HEK293 (cell line): Measurements from ENCODE around the gene ENGASE.

ENCODE experiments used
- CTCF ChIA-PET: fragments of 350-600 bp; formaldehyde crosslinking; extraction: SDS; loops from one replicate; lab custom pipeline; 2021; ENCODE audit warnings: antibody characterized with exemption; lab: Yijun Ruan, JAX
- POLR2A ChIA-PET: fragments of 300-600 bp; formaldehyde crosslinking; extraction: SDS; loops from one replicate; lab custom pipeline; 2020; ENCODE audit warnings: antibody characterized with exemption, inconsistent platforms; lab: Yijun Ruan, JAX
- H3K27ac ChIP-seq: fragments of 200-500 bp; sonication (Bioruptor generic); 2 replicates; pipeline ENCODE4 v1.5.1; 2014; ENCODE audit warnings: low read depth, low read length, control low read depth, inconsistent platforms; ENCODE audit errors: extremely low read depth
- H3K36me3 ChIP-seq, 2 experiments: fragments of 200-500 bp in 1 of 2; sonication (Bioruptor generic) in 1 of 2; 1 replicate in 1 of 2; 2 replicates in 1 of 2; pipeline ENCODE4 v1.5.1; 2014 to 2017; ENCODE audit warnings: inconsistent platforms in 2 of 2, low read length in 2 of 2; ENCODE audit not compliant: control insufficient read depth in 2 of 2, insufficient read depth in 1 of 2
- H3K4me1 ChIP-seq: fragments of 200-500 bp; sonication (Bioruptor generic); 2 replicates; pipeline ENCODE4 v1.5.1; 2014; ENCODE audit warnings: mild to moderate bottlenecking, low read length, inconsistent platforms; ENCODE audit not compliant: control insufficient read depth, insufficient read depth
- H3K4me3 ChIP-seq: 2 replicates; pipeline ENCODE4 v1.5.1; 2011; ENCODE audit warnings: low read depth, mild to moderate bottlenecking, control low read depth, low read length, moderate library complexity
- H3K9me3 ChIP-seq: fragments of 200-500 bp; sonication (Bioruptor generic); 2 replicates; pipeline ENCODE4 v1.5.1; 2014; ENCODE audit warnings: low read depth, low read length, inconsistent platforms; ENCODE audit not compliant: control insufficient read depth, insufficient read depth
- GLIS2 ChIP-seq: fragments of 450-650 bp; formaldehyde crosslinking; IDR thresholded peaks from 2 replicates; pipeline ENCODE4 v1.5.1; 2016; ENCODE audit warnings: missing biosample characterization, missing genetic modification characterization
- MZF1 ChIP-seq: fragments of 450-650 bp; formaldehyde crosslinking; IDR thresholded peaks from 2 replicates; pipeline ENCODE4 v1.5.1; 2017; ENCODE audit warnings: missing biosample characterization, missing genetic modification characterization, borderline replicate concordance
- SP2 ChIP-seq: fragments of 450-650 bp; formaldehyde crosslinking; IDR thresholded peaks from 2 replicates; pipeline ENCODE4 v1.5.1; 2016; ENCODE audit warnings: missing biosample characterization, missing genetic modification characterization
- ZBTB7A ChIP-seq: fragments of 450-650 bp; formaldehyde crosslinking; IDR thresholded peaks from 2 replicates; pipeline ENCODE4 v1.5.1; 2016; ENCODE audit warnings: low read depth, missing biosample characterization, missing genetic modification characterization
- ZFP37 ChIP-seq: fragments of 450-650 bp; formaldehyde crosslinking; IDR thresholded peaks from 2 replicates; pipeline ENCODE4 v1.5.1; 2016; ENCODE audit warnings: missing biosample characterization, missing genetic modification characterization
- ZNF133 ChIP-seq: fragments of 450-650 bp; formaldehyde crosslinking; IDR thresholded peaks from 2 replicates; pipeline ENCODE4 v1.5.1; 2016; ENCODE audit warnings: missing biosample characterization, missing genetic modification characterization
- ZNF140 ChIP-seq: fragments of 450-650 bp; formaldehyde crosslinking; IDR thresholded peaks from 2 replicates; pipeline ENCODE4 v1.5.1; 2016; ENCODE audit warnings: missing biosample characterization, missing genetic modification characterization
- ZNF174 ChIP-seq: fragments of 450-650 bp; formaldehyde crosslinking; IDR thresholded peaks from 2 replicates; pipeline ENCODE4 v1.5.0; 2017; ENCODE audit warnings: missing biosample characterization, mild to moderate bottlenecking, missing genetic modification characterization
- ZNF292 ChIP-seq: fragments of 450-650 bp; formaldehyde crosslinking; IDR thresholded peaks from 2 replicates; pipeline ENCODE4 v1.5.1; 2016; ENCODE audit warnings: low read depth, missing biosample characterization, missing genetic modification characterization, borderline replicate concordance
- ZNF341 ChIP-seq: fragments of 450-650 bp; formaldehyde crosslinking; IDR thresholded peaks from 2 replicates; pipeline ENCODE4; 2016; ENCODE audit warnings: low read depth, missing biosample characterization, missing genetic modification characterization
- ZNF37A ChIP-seq: fragments of 450-650 bp; IDR thresholded peaks from 2 replicates; pipeline ENCODE4 v1.5.1; 2018; ENCODE audit warnings: missing biosample characterization, missing genetic modification characterization
- ZNF501 ChIP-seq: fragments of 450-650 bp; formaldehyde crosslinking; IDR thresholded peaks from 2 replicates; pipeline ENCODE4 v1.5.1; 2016; ENCODE audit warnings: missing biosample characterization, missing genetic modification characterization
- ZNF639 ChIP-seq: fragments of 450-650 bp; formaldehyde crosslinking; IDR thresholded peaks from 2 replicates; pipeline ENCODE4 v1.5.1; 2016; ENCODE audit warnings: missing biosample characterization, missing genetic modification characterization
- ZNF701 ChIP-seq: fragments of 450-650 bp; formaldehyde crosslinking; IDR thresholded peaks from 2 replicates; pipeline ENCODE4 v1.5.1; 2016; ENCODE audit warnings: missing biosample characterization, missing genetic modification characterization
- ZNF777 ChIP-seq: fragments of 450-650 bp; formaldehyde crosslinking; IDR thresholded peaks from 2 replicates; pipeline ENCODE4 v1.5.1; 2017; ENCODE audit warnings: missing biosample characterization, missing genetic modification characterization, borderline replicate concordance
- ZNF830 ChIP-seq: fragments of 450-650 bp; IDR thresholded peaks from 2 replicates; pipeline ENCODE4 v1.5.0; 2018; ENCODE audit warnings: missing biosample characterization, missing genetic modification characterization, low read depth, mild to moderate bottlenecking, moderate library complexity
- ZXDB ChIP-seq: fragments of 450-650 bp; formaldehyde crosslinking; IDR thresholded peaks from 2 replicates; pipeline ENCODE4 v1.5.1; 2016; ENCODE audit warnings: missing biosample characterization, missing genetic modification characterization
- TF ChIP-seq, protein P1 (sequence below): IDR thresholded peaks from 2 replicates; pipeline ENCODE4 v1.6.1; 2011; ENCODE audit warnings: mild to moderate bottlenecking, low read depth, low read length, borderline replicate concordance
- TF ChIP-seq, protein P2 (sequence below): fragments of 450-650 bp; formaldehyde crosslinking; IDR thresholded peaks from 2 replicates; pipeline ENCODE4 v1.5.1; 2017; ENCODE audit warnings: missing biosample characterization, missing genetic modification characterization

Gene ENGASE

GRCh38 chr17:79111097-79111496 is 36.5 kb downstream of the ENGASE start:
- ChIA-PET POLR2A (no interaction called here), CTCF (interaction anchor here (0.7 to 3.4 kb wide), 5 partner anchors 16 to 635 kb away, joined by 3 to 20 read pairs (median 4); no protein-coding TSS in a partner anchor)
- Histone ChIP-seq H3K36me3 (no peaks in the 10 kb centered on the region), H3K9me3 (no peaks in the 10 kb centered on the region), H3K4me1 (peaks cover 14% of the 10 kb centered on the region), H3K27ac (no peak overlapping the region), H3K4me3 (no peak overlapping the region)
- TF ChIP-seq ZBTB7A (tag by site-specific recombination), result no peak
- no peak for TF ChIP-seq ZNF292 (tag by site-specific recombination)
- TF ChIP-seq ZNF174 (tag by site-specific recombination), result no peak
- no peak for TF ChIP-seq ZNF501
- no peak for TF ChIP-seq ZXDB
- no peak for TF ChIP-seq ZNF140 (tag by site-specific recombination)
- TF ChIP-seq, protein P1, sequence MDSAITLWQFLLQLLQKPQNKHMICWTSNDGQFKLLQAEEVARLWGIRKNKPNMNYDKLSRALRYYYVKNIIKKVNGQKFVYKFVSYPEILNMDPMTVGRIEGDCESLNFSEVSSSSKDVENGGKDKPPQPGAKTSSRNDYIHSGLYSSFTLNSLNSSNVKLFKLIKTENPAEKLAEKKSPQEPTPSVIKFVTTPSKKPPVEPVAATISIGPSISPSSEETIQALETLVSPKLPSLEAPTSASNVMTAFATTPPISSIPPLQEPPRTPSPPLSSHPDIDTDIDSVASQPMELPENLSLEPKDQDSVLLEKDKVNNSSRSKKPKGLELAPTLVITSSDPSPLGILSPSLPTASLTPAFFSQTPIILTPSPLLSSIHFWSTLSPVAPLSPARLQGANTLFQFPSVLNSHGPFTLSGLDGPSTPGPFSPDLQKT, result no peak
- TF ChIP-seq ZNF37A (tag by site-specific recombination), result no peak
- no peak for TF ChIP-seq ZNF341
- TF ChIP-seq ZNF701, result no peak
- TF ChIP-seq, protein P2, sequence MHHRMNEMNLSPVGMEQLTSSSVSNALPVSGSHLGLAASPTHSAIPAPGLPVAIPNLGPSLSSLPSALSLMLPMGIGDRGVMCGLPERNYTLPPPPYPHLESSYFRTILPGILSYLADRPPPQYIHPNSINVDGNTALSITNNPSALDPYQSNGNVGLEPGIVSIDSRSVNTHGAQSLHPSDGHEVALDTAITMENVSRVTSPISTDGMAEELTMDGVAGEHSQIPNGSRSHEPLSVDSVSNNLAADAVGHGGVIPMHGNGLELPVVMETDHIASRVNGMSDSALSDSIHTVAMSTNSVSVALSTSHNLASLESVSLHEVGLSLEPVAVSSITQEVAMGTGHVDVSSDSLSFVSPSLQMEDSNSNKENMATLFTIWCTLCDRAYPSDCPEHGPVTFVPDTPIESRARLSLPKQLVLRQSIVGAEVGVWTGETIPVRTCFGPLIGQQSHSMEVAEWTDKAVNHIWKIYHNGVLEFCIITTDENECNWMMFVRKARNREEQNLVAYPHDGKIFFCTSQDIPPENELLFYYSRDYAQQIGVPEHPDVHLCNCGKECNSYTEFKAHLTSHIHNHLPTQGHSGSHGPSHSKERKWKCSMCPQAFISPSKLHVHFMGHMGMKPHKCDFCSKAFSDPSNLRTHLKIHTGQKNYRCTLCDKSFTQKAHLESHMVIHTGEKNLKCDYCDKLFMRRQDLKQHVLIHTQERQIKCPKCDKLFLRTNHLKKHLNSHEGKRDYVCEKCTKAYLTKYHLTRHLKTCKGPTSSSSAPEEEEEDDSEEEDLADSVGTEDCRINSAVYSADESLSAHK, result no peak

- ChIA-PET POLR2A (interaction anchor here (0.7 kb wide), 1 partner anchor 24 kb away, joined by 3 read pairs; no protein-coding TSS in a partner anchor), CTCF (interaction anchor here (0.6 to 3.4 kb wide), 5 partner anchors 23 to 279 kb away, joined by 3 to 20 read pairs (median 4); no protein-coding TSS in a partner anchor)
- H3K27ac ChIP-seq, result no peak overlapping the region
These were observed 37.8 kb downstream of the ENGASE start for GRCh38 chr17:79112471-79112870.

DNA sequence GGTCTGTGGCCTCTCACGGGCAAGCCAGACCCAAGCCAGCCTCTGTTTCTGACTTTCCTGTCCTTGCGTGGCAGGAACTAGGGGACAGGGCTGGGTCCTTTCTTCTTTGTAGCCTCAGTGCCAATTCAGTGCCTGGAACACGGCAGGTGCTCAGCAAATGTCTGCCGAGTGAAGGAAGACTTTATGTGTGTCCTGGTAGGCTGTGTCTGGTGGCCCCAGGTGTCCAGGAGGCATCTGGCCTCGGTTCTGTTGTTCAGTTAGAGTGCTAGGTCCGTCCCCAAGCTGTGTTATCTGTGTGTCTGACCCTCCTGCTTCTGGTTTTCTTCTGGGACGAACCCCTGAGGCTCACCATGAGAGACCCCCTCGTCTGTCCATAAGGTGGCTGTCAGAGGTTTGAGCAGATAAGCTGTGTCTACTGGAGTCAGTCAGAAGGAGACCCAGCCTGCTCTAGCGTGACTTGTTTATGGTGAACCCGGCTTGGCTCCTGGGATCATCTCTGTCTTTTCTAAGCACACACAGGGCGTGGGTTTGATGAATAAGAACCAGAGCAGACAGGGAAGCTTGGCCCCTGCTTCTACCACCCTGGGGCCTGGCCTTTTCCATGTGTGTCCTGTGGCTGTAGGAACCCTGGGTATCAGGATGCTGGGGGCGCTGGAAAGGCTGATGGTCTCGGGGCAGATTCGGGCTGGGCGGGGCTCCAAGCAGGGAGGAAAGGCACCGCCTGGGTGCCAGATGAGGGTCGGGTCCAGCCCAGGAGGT is 39.3 kb downstream of the ENGASE start:
- no peaks in the 10 kb centered on the region for H3K36me3 ChIP-seq

More at GRCh38 chr17:79112471-79112870, 37.8 kb downstream of the ENGASE start:
- peaks cover 14% of the 10 kb centered on the region for H3K4me1 ChIP-seq
- no peaks in the 10 kb centered on the region for H3K9me3 ChIP-seq
- H3K36me3 ChIP-seq, result no peaks in the 10 kb centered on the region
- peak; percentile 36; the same call in 1 of the 2 replicates for TF ChIP-seq GLIS2
- no peak for TF ChIP-seq ZNF830 (tag by site-specific recombination)
- TF ChIP-seq ZNF133 (tag by site-specific recombination), result no peak
- no peak for TF ChIP-seq MZF1 (tag by site-specific recombination)
- TF ChIP-seq ZFP37 (tag by site-specific recombination), result no peak
- H3K4me3 ChIP-seq, result no peak overlapping the region

More for the DNA sequence above, 39.3 kb downstream of the ENGASE start:
- H3K27ac ChIP-seq, result peak overlapping the region; percentile 77
- no peak overlapping the region for H3K4me3 ChIP-seq
- CTCF ChIA-PET, result interaction anchor here (0.6 to 2.1 kb wide), 8 partner anchors 9 to 1789 kb away, joined by 3 to 16 read pairs (median 4); no protein-coding TSS in a partner anchor
- POLR2A ChIA-PET, result interaction anchor here (0.6 to 1.3 kb wide), 2 partner anchors 13 to 685 kb away, joined by 4 read pairs; no protein-coding TSS in a partner anchor
- H3K9me3 ChIP-seq, result no peaks in the 10 kb centered on the region
- TF ChIP-seq ZNF777 (tag by site-specific recombination) (peak; percentile 50; the same call in 1 of the 2 replicates), ZNF639 (tag by site-specific recombination) (no peak), SP2 (0 out of 2 replicates have a peak, but pooled peaks have one; percentile 21)
- H3K4me1 ChIP-seq, result peaks cover 14% of the 10 kb centered on the region
